ENCODE results near the gene SLC39A5. TPM values are rescaled to one million over a fixed set of nuclear protein-coding genes. Genes with fewer than 3 reads are reported as not detected.

SLC39A5 gene
- total RNA-seq, 4 donors from 2014 or later, result not detected

DNA sequence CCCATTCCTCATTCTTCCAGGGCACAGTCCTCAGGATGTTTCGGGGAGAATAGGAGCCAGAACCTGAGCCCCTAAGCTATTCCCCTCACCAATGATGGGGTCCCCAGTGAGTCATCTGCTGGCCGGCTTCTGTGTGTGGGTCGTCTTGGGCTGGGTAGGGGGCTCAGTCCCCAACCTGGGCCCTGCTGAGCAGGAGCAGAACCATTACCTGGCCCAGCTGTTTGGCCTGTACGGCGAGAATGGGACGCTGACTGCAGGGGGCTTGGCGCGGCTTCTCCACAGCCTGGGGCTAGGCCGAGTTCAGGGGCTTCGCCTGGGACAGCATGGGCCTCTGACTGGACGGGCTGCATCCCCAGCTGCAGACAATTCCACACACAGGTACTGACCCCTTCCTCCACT lies 1.3 kb downstream of the SLC39A5 start:
- no peak overlapping the region for H3K4me3 ChIP-seq
- intact Hi-C loops (cut with DNase I), result no loop called here
- no peaks in the 10 kb centered on the region for H3K9me3 ChIP-seq
- 69% methylated on average over 4 of the region's 11 CpGs for WGBS
- no peak overlapping the region for H3K27ac ChIP-seq (replicated peaks in 1 of 4)
- H3K36me3 ChIP-seq, result peaks cover 0 to 29% (median 19%) of the 10 kb centered on the region in 4 donors
- TF ChIP-seq EP300 (IDR thresholded peaks at IDR 0.05), result no peak
- TF ChIP-seq, protein P1, sequence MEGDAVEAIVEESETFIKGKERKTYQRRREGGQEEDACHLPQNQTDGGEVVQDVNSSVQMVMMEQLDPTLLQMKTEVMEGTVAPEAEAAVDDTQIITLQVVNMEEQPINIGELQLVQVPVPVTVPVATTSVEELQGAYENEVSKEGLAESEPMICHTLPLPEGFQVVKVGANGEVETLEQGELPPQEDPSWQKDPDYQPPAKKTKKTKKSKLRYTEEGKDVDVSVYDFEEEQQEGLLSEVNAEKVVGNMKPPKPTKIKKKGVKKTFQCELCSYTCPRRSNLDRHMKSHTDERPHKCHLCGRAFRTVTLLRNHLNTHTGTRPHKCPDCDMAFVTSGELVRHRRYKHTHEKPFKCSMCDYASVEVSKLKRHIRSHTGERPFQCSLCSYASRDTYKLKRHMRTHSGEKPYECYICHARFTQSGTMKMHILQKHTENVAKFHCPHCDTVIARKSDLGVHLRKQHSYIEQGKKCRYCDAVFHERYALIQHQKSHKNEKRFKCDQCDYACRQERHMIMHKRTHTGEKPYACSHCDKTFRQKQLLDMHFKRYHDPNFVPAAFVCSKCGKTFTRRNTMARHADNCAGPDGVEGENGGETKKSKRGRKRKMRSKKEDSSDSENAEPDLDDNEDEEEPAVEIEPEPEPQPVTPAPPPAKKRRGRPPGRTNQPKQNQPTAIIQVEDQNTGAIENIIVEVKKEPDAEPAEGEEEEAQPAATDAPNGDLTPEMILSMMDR (IDR thresholded peaks at IDR 0.05), result no peak
- no peak for TF ChIP-seq POLR2AphosphoS5 (IDR thresholded peaks at IDR 0.05)
- TF ChIP-seq POLR2A (IDR thresholded peaks at IDR 0.05; ENCODE audit: low read depth), result no peak
- H3K4me1 ChIP-seq, result no peaks in the 10 kb centered on the region
- no peaks in the 10 kb centered on the region for H3K27me3 ChIP-seq
- no peak for DNase-seq (ENCODE audit: extremely low spot score)

DNA sequence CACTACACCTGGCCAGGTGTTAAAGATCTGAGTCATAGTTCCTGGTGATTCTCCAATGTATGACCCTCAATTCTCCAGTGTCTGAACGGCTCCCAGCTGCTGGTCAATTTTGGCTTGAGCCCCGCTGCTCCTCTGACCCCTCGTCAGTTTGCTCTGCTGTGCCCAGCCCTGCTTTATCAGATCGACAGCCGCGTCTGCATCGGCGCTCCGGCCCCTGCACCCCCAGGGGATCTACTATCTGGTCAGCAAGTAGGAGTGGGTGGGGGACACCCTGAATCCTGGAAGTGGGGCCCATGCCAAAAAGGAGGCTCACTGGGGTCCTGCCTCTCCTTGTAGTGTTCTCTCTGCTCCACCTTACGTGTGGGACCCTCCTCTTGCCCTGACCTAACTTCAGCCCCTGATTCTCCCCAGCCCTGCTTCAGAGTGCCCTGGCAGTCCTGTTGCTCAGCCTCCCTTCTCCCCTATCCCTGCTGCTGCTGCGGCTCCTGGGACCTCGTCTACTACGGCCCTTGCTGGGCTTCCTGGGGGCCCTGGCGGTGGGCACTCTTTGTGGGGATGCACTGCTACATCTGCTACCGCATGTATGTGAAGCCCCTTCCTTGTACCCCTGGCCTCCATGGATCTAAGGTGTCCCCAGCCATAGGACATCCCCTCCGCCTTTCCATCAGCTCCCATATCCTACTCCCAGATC lies 5.0 kb downstream of the SLC39A5 start:
- DNase-seq (ENCODE audit: extremely low spot score), result no peak
- Histone ChIP-seq H3K27me3 (no peaks in the 10 kb centered on the region), H3K4me1 (no peaks in the 10 kb centered on the region), H3K27ac (replicated peaks in 1 of 4) (no peak overlapping the region), H3K4me3 (no peak overlapping the region), H3K9me3 (no peaks in the 10 kb centered on the region), H3K36me3 (peaks cover 0 to 36% (median 28%) of the 10 kb centered on the region in 4 donors)
- whole genome bisulfite sequencing, result 76% methylated on average over 16 of the region's 16 CpGs
- TF ChIP-seq EP300 (IDR thresholded peaks at IDR 0.05) (no peak), POLR2AphosphoS5 (IDR thresholded peaks at IDR 0.05) (no peak), POLR2A (IDR thresholded peaks at IDR 0.05; ENCODE audit: low read depth) (no peak)
- TF ChIP-seq, protein P1 (IDR thresholded peaks at IDR 0.05), result no peak
- intact Hi-C loops (cut with DNase I), result no loop called here

DNA sequence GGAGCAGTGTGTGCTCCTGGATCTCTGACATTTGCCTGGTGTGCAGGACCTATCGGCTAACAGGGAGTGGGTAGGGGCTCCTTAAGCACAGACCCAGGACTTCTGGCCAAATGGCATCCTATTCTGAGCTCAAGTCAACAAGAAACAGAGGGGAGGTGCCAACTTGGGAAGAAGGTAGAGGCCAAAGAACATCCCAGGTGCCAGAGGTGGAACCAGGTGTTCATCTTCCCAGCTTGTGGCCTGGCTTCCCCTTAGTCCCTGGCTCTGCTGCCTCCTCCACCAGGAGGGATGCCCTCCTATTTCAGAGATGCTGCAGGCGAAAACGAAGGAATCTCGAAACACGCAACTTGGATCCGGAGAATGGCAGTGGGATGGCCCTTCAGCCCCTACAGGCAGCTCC lies 6.2 kb downstream of the SLC39A5 start:
- H3K9me3 ChIP-seq, result no peaks in the 10 kb centered on the region
- TF ChIP-seq, protein P1 (IDR thresholded peaks at IDR 0.05), result no peak
- TF ChIP-seq EP300 (IDR thresholded peaks at IDR 0.05), result no peak
- TF ChIP-seq POLR2A (IDR thresholded peaks at IDR 0.05; ENCODE audit: low read depth), result no peak
- no peak for TF ChIP-seq POLR2AphosphoS5 (IDR thresholded peaks at IDR 0.05)
- 93% methylated on average over 6 of the region's 6 CpGs for WGBS
- H3K36me3 ChIP-seq, result peaks cover 8 to 48% (median 40%) of the 10 kb centered on the region in 4 donors
- no peak for DNase-seq (ENCODE audit: extremely low spot score)
- H3K4me1 ChIP-seq, result no peaks in the 10 kb centered on the region
- intact Hi-C loops (cut with DNase I), result no loop called here
- H3K27me3 ChIP-seq, result no peaks in the 10 kb centered on the region
- no peak overlapping the region for H3K4me3 ChIP-seq
- H3K27ac ChIP-seq (replicated peaks in 1 of 4), result no peak overlapping the region

DNA sequence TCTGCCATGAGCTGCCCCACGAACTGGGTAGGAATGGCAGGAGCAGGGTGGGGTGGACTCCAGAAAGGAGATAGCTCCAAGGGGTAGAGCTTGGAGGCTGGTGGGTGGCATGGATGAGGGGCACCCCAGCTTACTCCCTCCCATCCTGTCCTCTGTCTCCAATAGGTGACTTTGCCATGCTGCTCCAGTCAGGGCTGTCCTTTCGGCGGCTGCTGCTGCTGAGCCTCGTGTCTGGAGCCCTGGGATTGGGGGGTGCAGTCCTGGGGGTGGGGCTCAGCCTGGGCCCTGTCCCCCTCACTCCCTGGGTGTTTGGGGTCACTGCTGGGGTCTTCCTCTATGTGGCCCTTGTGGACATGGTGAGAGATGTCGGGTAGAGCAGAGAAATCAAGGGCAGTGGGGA lies 7.1 kb downstream of the SLC39A5 start:
- Histone ChIP-seq H3K9me3 (no peaks in the 10 kb centered on the region), H3K4me3 (no peak overlapping the region), H3K27ac (replicated peaks in 1 of 4) (no peak overlapping the region), H3K4me1 (no peaks in the 10 kb centered on the region), H3K27me3 (no peaks in the 10 kb centered on the region), H3K36me3 (peaks cover 12 to 57% (median 49%) of the 10 kb centered on the region in 4 donors)
- TF ChIP-seq, protein P1 (IDR thresholded peaks at IDR 0.05), result no peak
- TF ChIP-seq POLR2A (IDR thresholded peaks at IDR 0.05; ENCODE audit: low read depth), result no peak
- no peak for DNase-seq (ENCODE audit: extremely low spot score)
- WGBS, result 86% methylated on average over 2 of the region's 5 CpGs
- intact Hi-C loops (cut with DNase I), result no loop called here

DNA sequence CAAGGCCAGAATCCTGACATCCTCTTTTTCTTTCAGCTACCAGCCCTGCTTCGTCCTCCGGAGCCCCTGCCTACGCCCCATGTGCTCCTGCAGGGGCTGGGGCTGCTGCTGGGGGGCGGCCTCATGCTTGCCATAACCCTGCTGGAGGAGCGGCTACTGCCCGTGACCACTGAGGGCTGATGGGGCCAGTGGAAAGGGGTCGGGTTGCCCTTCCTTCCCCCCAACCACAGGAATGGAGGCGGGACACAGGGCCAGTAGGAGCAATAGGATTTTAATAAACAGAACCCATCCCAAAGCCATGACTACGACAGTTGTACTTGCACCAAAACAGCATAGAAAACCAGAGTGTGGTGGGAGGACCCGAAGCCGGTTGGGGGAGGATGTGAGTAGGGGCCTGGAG lies 7.7 kb downstream of the SLC39A5 start:
- 59% methylated on average over 7 of the region's 11 CpGs for WGBS
- DNase-seq (ENCODE audit: extremely low spot score), result no peak
- H3K27me3 ChIP-seq, result no peaks in the 10 kb centered on the region
- no peak overlapping the region for H3K27ac ChIP-seq (replicated peaks in 1 of 4)
- peaks cover 17 to 62% (median 54%) of the 10 kb centered on the region in 4 donors for H3K36me3 ChIP-seq
- no peak for TF ChIP-seq POLR2AphosphoS5 (IDR thresholded peaks at IDR 0.05)
- TF ChIP-seq EP300 (IDR thresholded peaks at IDR 0.05), result no peak
- TF ChIP-seq, protein P1 (IDR thresholded peaks at IDR 0.05), result no peak
- no peak for TF ChIP-seq POLR2A (IDR thresholded peaks at IDR 0.05; ENCODE audit: low read depth)
- no peak overlapping the region for H3K4me3 ChIP-seq
- H3K9me3 ChIP-seq, result no peaks in the 10 kb centered on the region
- intact Hi-C loops (cut with DNase I), result no loop called here
- no peaks in the 10 kb centered on the region for H3K4me1 ChIP-seq
